ENCODE measurements around the gene GATB. TPM values are rescaled to one million over a fixed set of nuclear protein-coding genes. Genes with fewer than 3 reads are reported as not detected.

GATB gene
- total RNA-seq, 1 experiment from 2014 or later: 29.6 TPM

GRCh38 chr4:151676301-151676700 lies 84.5 kb downstream of the GATB start:
- TF ChIP-seq, protein P1, sequence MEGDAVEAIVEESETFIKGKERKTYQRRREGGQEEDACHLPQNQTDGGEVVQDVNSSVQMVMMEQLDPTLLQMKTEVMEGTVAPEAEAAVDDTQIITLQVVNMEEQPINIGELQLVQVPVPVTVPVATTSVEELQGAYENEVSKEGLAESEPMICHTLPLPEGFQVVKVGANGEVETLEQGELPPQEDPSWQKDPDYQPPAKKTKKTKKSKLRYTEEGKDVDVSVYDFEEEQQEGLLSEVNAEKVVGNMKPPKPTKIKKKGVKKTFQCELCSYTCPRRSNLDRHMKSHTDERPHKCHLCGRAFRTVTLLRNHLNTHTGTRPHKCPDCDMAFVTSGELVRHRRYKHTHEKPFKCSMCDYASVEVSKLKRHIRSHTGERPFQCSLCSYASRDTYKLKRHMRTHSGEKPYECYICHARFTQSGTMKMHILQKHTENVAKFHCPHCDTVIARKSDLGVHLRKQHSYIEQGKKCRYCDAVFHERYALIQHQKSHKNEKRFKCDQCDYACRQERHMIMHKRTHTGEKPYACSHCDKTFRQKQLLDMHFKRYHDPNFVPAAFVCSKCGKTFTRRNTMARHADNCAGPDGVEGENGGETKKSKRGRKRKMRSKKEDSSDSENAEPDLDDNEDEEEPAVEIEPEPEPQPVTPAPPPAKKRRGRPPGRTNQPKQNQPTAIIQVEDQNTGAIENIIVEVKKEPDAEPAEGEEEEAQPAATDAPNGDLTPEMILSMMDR (IDR thresholded peaks at IDR 0.05; ENCODE audit: insufficient read depth in 1 of 2, low read depth in 1 of 2, low read length in 1 of 2, severe bottlenecking in 1 of 2, unreplicated experiment in 1 of 2): no peak
- Histone ChIP-seq H3K4me1 (no peaks in the 10 kb centered on the region), H3K36me3 (ENCODE audit: control insufficient read depth, insufficient read depth, low read length) (no peaks in the 10 kb centered on the region), H3K9me3 (no peaks in the 10 kb centered on the region), H3K27me3 (replicated peaks; ENCODE audit: control insufficient read depth, insufficient read depth, low read length) (no peaks in the 10 kb centered on the region), H3K4me3 (ENCODE audit: low read depth, low read length) (no peak overlapping the region)
- Mint-ChIP-seq H3K27ac (ENCODE audit: unreplicated experiment) (no peak overlapping the region), H3K36me3 (ENCODE audit: insufficient read depth, unreplicated experiment) (peaks cover 16% of the 10 kb centered on the region), H3K27me3 (ENCODE audit: insufficient read depth, unreplicated experiment) (no peaks in the 10 kb centered on the region), H3K4me1 (ENCODE audit: low read depth, unreplicated experiment) (no peaks in the 10 kb centered on the region), H3K9me3 (ENCODE audit: unreplicated experiment) (no peaks in the 10 kb centered on the region), H3K4me3 (ENCODE audit: unreplicated experiment) (no peak overlapping the region)
- no TSS peak for BruUV-seq (replicated peaks)
- ChIA-PET CTCF (no interaction called here), POLR2A (no interaction called here)
- intact Hi-C loops (cut with micrococcal nuclease; ENCODE audit: unreplicated experiment): no loop called here
- DNase-seq: no peak

- POLR2A ChIA-PET: no interaction called here
Measured at GRCh38 chr4:151675411-151675971, 85.3 kb downstream of the GATB start.

DNA sequence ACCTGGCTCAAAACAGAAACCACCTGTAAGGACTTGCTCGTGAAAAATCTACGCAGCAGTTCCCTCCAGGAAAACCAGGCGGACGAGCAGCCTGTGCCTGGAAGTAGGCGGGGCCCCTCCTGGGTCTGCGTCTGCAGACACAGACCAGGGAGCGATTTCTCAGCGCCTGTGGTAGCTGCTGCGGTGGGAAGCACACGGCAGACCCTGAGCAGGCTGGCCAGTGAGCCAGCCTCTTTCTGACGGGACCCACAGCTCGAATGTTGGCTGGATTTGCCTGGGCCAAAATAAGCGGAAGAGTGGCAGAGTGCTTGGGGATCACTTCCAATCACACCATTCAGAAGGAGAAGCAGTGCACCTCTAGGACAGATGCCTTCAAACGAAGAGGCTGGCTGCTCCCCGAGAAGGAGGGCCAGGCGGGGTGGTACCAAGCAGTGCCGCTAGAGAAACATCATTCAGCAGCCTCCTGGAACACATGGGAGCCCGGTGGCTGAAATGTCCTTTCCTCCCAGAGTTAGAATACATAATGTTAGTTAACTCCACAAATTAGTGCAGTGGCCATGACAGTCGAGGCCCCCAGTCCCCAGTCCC lies 85.9 kb downstream of the GATB start:
- no TSS peak for BruUV-seq (replicated peaks)

More at GRCh38 chr4:151675411-151675971, 85.3 kb downstream of the GATB start:
- BruUV-seq (replicated peaks): no TSS peak
- no peaks in the 10 kb centered on the region for H3K36me3 ChIP-seq (ENCODE audit: control insufficient read depth, insufficient read depth, low read length)
- no peaks in the 10 kb centered on the region for H3K4me1 ChIP-seq
- TF ChIP-seq, protein P1 (IDR thresholded peaks at IDR 0.05; ENCODE audit: insufficient read depth in 1 of 2, low read depth in 1 of 2, low read length in 1 of 2, severe bottlenecking in 1 of 2, unreplicated experiment in 1 of 2): no peak
- Mint-ChIP-seq H3K4me1 (ENCODE audit: low read depth, unreplicated experiment) (no peaks in the 10 kb centered on the region), H3K9me3 (ENCODE audit: unreplicated experiment) (no peaks in the 10 kb centered on the region), H3K27ac (ENCODE audit: unreplicated experiment) (no peak overlapping the region), H3K36me3 (ENCODE audit: insufficient read depth, unreplicated experiment) (peaks cover 16% of the 10 kb centered on the region), H3K4me3 (ENCODE audit: unreplicated experiment) (no peak overlapping the region), H3K27me3 (ENCODE audit: insufficient read depth, unreplicated experiment) (no peaks in the 10 kb centered on the region)
- no peaks in the 10 kb centered on the region for H3K27me3 ChIP-seq (replicated peaks; ENCODE audit: control insufficient read depth, insufficient read depth, low read length)
- no peaks in the 10 kb centered on the region for H3K9me3 ChIP-seq
- intact Hi-C loops (cut with micrococcal nuclease; ENCODE audit: unreplicated experiment): no loop called here
- no peak for DNase-seq
- CTCF ChIA-PET: no interaction called here
- no peak overlapping the region for H3K4me3 ChIP-seq (ENCODE audit: low read depth, low read length)

More for the DNA sequence above, 85.9 kb downstream of the GATB start:
- Histone ChIP-seq H3K9me3 (no peaks in the 10 kb centered on the region), H3K36me3 (ENCODE audit: control insufficient read depth, insufficient read depth, low read length) (no peaks in the 10 kb centered on the region), H3K4me3 (ENCODE audit: low read depth, low read length) (no peak overlapping the region), H3K4me1 (no peaks in the 10 kb centered on the region), H3K27me3 (replicated peaks; ENCODE audit: control insufficient read depth, insufficient read depth, low read length) (no peaks in the 10 kb centered on the region)
- no peaks in the 10 kb centered on the region for H3K4me1 Mint-ChIP-seq (ENCODE audit: low read depth, unreplicated experiment)
- H3K27ac Mint-ChIP-seq (ENCODE audit: unreplicated experiment): no peak overlapping the region
- no peak overlapping the region for H3K4me3 Mint-ChIP-seq (ENCODE audit: unreplicated experiment)
- no peaks in the 10 kb centered on the region for H3K27me3 Mint-ChIP-seq (ENCODE audit: insufficient read depth, unreplicated experiment)
- DNase-seq: no peak
- ChIA-PET POLR2A (no interaction called here), CTCF (no interaction called here)
- peaks cover 18% of the 10 kb centered on the region for H3K36me3 Mint-ChIP-seq (ENCODE audit: insufficient read depth, unreplicated experiment)
- H3K9me3 Mint-ChIP-seq (ENCODE audit: unreplicated experiment): no peaks in the 10 kb centered on the region
- TF ChIP-seq, protein P1 (IDR thresholded peaks at IDR 0.05; ENCODE audit: insufficient read depth in 1 of 2, low read depth in 1 of 2, low read length in 1 of 2, severe bottlenecking in 1 of 2, unreplicated experiment in 1 of 2): no peak
- intact Hi-C loops (cut with micrococcal nuclease; ENCODE audit: unreplicated experiment): no loop called here
